IMR-90 (cell line): ENCODE results near the gene ISG20L2. TPM values are rescaled to one million over a fixed set of nuclear protein-coding genes. Genes with fewer than 3 reads are reported as not detected.
A peak's percentile ranks its signal among the peaks of the same experiment; 100 is the strongest.

ENCODE experiments used
- ATAC-seq: fragments of 200-7000 bp; cut with Tn5 transposase; 2 replicates; pipeline ENCODE4 v1.9.1; 2020; ENCODE audit warnings: low read depth, mild to moderate bottlenecking, moderate library complexity
- BruUV-seq: library from RNA; stranded (reverse); fragments of 400-500 nt; replicated peaks from 2 replicates; lab custom pipeline; 2021; lab: Mats Ljungman, UMichigan
- CTCF ChIA-PET: fragments of 300-600 bp; formaldehyde crosslinking; extraction: SDS; loops from one replicate; lab custom pipeline; 2021; ENCODE audit warnings: antibody characterized with exemption; lab: Yijun Ruan, JAX
- POLR2A ChIA-PET: fragments of 300-600 bp; sonication (Branson Sonifier 250); formaldehyde crosslinking; loops from one replicate; lab custom pipeline; 2022; ENCODE audit warnings: antibody characterized with exemption; ENCODE audit not compliant: unreplicated experiment; lab: Charles Lee
- DNase-seq: peaks from one replicate; pipeline ENCODE4 v3.0.0; 2013
- H2AFZ ChIP-seq: replicated peaks from 2 replicates; pipeline ENCODE3; 2013; ENCODE audit warnings: low read length, mild to moderate bottlenecking; ENCODE audit not compliant: poor library complexity
- H2AK5ac ChIP-seq: 2 replicates; pipeline ENCODE4 v1.6.1; 2013; ENCODE audit warnings: low read depth, low read length, inconsistent platforms
- H2AK9ac ChIP-seq: replicated peaks from 2 replicates; pipeline ENCODE3; 2013; ENCODE audit warnings: mild to moderate bottlenecking, low read depth, low read length, moderate library complexity; ENCODE audit not compliant: poor library complexity
- H2BK120ac ChIP-seq: 2 replicates; pipeline ENCODE4 v1.6.1; 2013; ENCODE audit warnings: low read depth, low read length, inconsistent platforms
- H2BK15ac ChIP-seq: 3 replicates; pipeline ENCODE4 v1.6.1; 2013; ENCODE audit warnings: low read depth, low read length, inconsistent platforms
- H2BK20ac ChIP-seq: 2 replicates; pipeline ENCODE4 v1.6.1; 2013; ENCODE audit warnings: low read depth, mild to moderate bottlenecking, inconsistent platforms, low read length, moderate library complexity
- H2BK5ac ChIP-seq: 2 replicates; pipeline ENCODE4 v1.6.1; 2013; ENCODE audit warnings: mild to moderate bottlenecking, low read depth, low read length, inconsistent platforms; ENCODE audit not compliant: poor library complexity, severe bottlenecking
- H3K14ac ChIP-seq: replicated peaks from 2 replicates; pipeline ENCODE4 v1.6.1; 2013; ENCODE audit warnings: low read depth, low read length, inconsistent platforms
- H3K18ac ChIP-seq: 2 replicates; pipeline ENCODE4 v1.6.1; 2013; ENCODE audit warnings: low read depth, low read length, control low read depth
- H3K23ac ChIP-seq: 2 replicates; pipeline ENCODE4 v1.6.1; 2013; ENCODE audit warnings: low read depth, low read length, inconsistent platforms
- H3K27ac ChIP-seq: 2 replicates; pipeline ENCODE4 v1.5.1; 2013; ENCODE audit warnings: mild to moderate bottlenecking, control low read depth, low read length; ENCODE audit not compliant: insufficient read depth
- H3K27me3 ChIP-seq: 2 replicates; pipeline ENCODE4 v1.6.1; 2013; ENCODE audit warnings: low read length; ENCODE audit not compliant: control insufficient read depth, insufficient read depth
- H3K36me3 ChIP-seq: 2 replicates; pipeline ENCODE4 v1.6.1; 2013; ENCODE audit warnings: low read length, mixed read lengths; ENCODE audit not compliant: control insufficient read depth, insufficient read depth
- H3K4ac ChIP-seq: 2 replicates; pipeline ENCODE4 v1.6.1; 2013; ENCODE audit warnings: low read depth, low read length, inconsistent platforms
- H3K4me1 ChIP-seq: 2 replicates; pipeline ENCODE4 v1.6.1; 2013; ENCODE audit warnings: low read length, mixed read lengths; ENCODE audit not compliant: control insufficient read depth, insufficient read depth
- H3K4me2 ChIP-seq: 2 replicates; pipeline ENCODE4 v1.6.1; 2013; ENCODE audit warnings: low read depth, mild to moderate bottlenecking, control low read depth, low read length, moderate library complexity
- H3K4me3 ChIP-seq: 2 replicates; pipeline ENCODE4 v1.5.1; 2013; ENCODE audit warnings: low read depth, mild to moderate bottlenecking, control low read depth, low read length, moderate library complexity; ENCODE audit not compliant: insufficient read depth
- H3K56ac ChIP-seq: 2 replicates; pipeline ENCODE4 v1.6.1; 2013; ENCODE audit warnings: low read length, inconsistent platforms; ENCODE audit not compliant: insufficient read depth; ENCODE audit errors: extremely low read depth
- H3K79me1 ChIP-seq, 2 experiments: 2 replicates each; pipeline ENCODE4 v1.6.1; 2013; ENCODE audit warnings: low read length in 2 of 2, inconsistent platforms in 1 of 2, low read depth in 1 of 2
- H3K9ac ChIP-seq: 2 replicates; pipeline ENCODE4 v1.6.1; 2013; ENCODE audit warnings: low read depth, low read length, control low read depth
- H3K9me1 ChIP-seq: 2 replicates; pipeline ENCODE4 v1.6.1; 2013; ENCODE audit warnings: low read length, inconsistent platforms; ENCODE audit not compliant: insufficient read depth
- H3K9me3 ChIP-seq: 2 replicates; pipeline ENCODE4 v1.6.1; 2013; ENCODE audit warnings: low read length; ENCODE audit not compliant: control insufficient read depth, insufficient read depth
- H4K20me1 ChIP-seq: 2 replicates; pipeline ENCODE4 v1.6.1; 2013; ENCODE audit warnings: low read length, inconsistent platforms; ENCODE audit not compliant: insufficient read depth
- H4K5ac ChIP-seq: 2 replicates; pipeline ENCODE4 v1.6.1; 2013; ENCODE audit warnings: mild to moderate bottlenecking, low read depth, low read length, control low read depth
- H4K8ac ChIP-seq, 2 experiments: 2 replicates each; pipeline ENCODE4 v1.6.1; 2013; ENCODE audit warnings: low read depth in 2 of 2, low read length in 2 of 2, control low read depth in 1 of 2, inconsistent platforms in 1 of 2
- H4K91ac ChIP-seq: 2 replicates; pipeline ENCODE4 v1.6.1; 2013; ENCODE audit warnings: low read depth, low read length, inconsistent platforms; ENCODE audit not compliant: insufficient read depth
- BHLHE40 ChIP-seq: fragments of 150-350 bp; IDR thresholded peaks from 2 replicates; pipeline ENCODE4 v1.6.1; 2016; ENCODE audit warnings: mild to moderate bottlenecking, low read depth, low read length
- CEBPB ChIP-seq: IDR thresholded peaks from 2 replicates; pipeline ENCODE4 v1.6.1; 2012; ENCODE audit warnings: low read depth, low read length, improper control_type of control experiment
- CHD1 ChIP-seq: IDR thresholded peaks from 2 replicates; pipeline ENCODE4 v1.6.1; 2012; ENCODE audit warnings: low read depth, low read length, improper control_type of control experiment
- FOS ChIP-seq: fragments of 150-350 bp; IDR thresholded peaks from 2 replicates; pipeline ENCODE4 v1.6.1; 2016; ENCODE audit warnings: low read depth, low read length
- MAFK ChIP-seq: IDR thresholded peaks from 2 replicates; pipeline ENCODE4 v1.6.1; 2012; ENCODE audit warnings: low read depth, low read length, improper control_type of control experiment
- MAZ ChIP-seq: IDR thresholded peaks from 2 replicates; pipeline ENCODE4 v1.6.1; 2012; ENCODE audit warnings: low read depth, mild to moderate bottlenecking, low read length, improper control_type of control experiment, moderate library complexity, borderline replicate concordance
- MXI1 ChIP-seq: IDR thresholded peaks from 2 replicates; pipeline ENCODE4 v1.6.1; 2012; ENCODE audit warnings: low read depth, mild to moderate bottlenecking, low read length, moderate library complexity, borderline replicate concordance
- POLR2A ChIP-seq: IDR thresholded peaks from 2 replicates; pipeline ENCODE4 v1.6.1; 2012; ENCODE audit warnings: mild to moderate bottlenecking, low read depth, low read length
- RCOR1 ChIP-seq: IDR thresholded peaks from 2 replicates; pipeline ENCODE4 v1.6.1; 2012; ENCODE audit warnings: mild to moderate bottlenecking, low read length, improper control_type of control experiment; ENCODE audit not compliant: insufficient replicate concordance
- RFX5 ChIP-seq: IDR thresholded peaks from 2 replicates; pipeline ENCODE4 v1.8.0; 2012; ENCODE audit warnings: low read depth, mild to moderate bottlenecking, low read length, moderate library complexity
- SMC3 ChIP-seq: fragments of 150-350 bp; IDR thresholded peaks from 2 replicates; pipeline ENCODE4 v1.6.1; 2016; ENCODE audit warnings: low read depth, mild to moderate bottlenecking, antibody characterized with exemption, low read length, moderate library complexity
- WGBS, 2 experiments: methylation state at CpG; one replicate each; pipeline versions ENCODE4 v1.1.5 to v1.1.7; 2013; ENCODE audit warnings: missing lambda C conversion rate in 2 of 2; ENCODE audit not compliant: insufficient read length in 1 of 2; ENCODE audit errors: extremely low coverage in 2 of 2; 5-methylcytosine and 5-hydroxymethylcytosine counted together
- dilution Hi-C: fragments of 300-500 bp; cut with HindIII; formaldehyde crosslinking; loops from one replicate; pipeline ENCODE4 v1.14.3; 2018; ENCODE audit warnings: low sequenced_read_pairs; ENCODE audit not compliant: unreplicated experiment
- in situ Hi-C: fragments of 300-500 bp; cut with MboI; formaldehyde crosslinking; loops from 3 replicates; pipeline ENCODE4 v1.14.3; 2019; ENCODE audit warnings: low sequenced_read_pairs, inconsistent platforms, mixed read lengths
- intact Hi-C: fragments of 100-400 bp; cut with micrococcal nuclease; formaldehyde crosslinking; loops from 2 replicates; pipeline ENCODE4 v1.10.0; 2022
- polyA plus RNA-seq, 3 experiments: library from polyadenylated mRNA; depleted of rRNA; stranded (reverse); fragments of >200 nt; gene quantifications; 2 replicates each; pipeline ENCODE4 v1.2.3, GENCODE V29; 2012; ENCODE audit warnings: low replicate concordance in 1 of 3
- total RNA-seq: library from RNA; depleted of rRNA; stranded (reverse); fragments of >200 nt; gene quantifications from 2 replicates; pipeline ENCODE4 v1.2.3, GENCODE V29; 2012
- TF ChIP-seq, protein P1 (sequence below): fragments of 150-350 bp; IDR thresholded peaks from 2 replicates; pipeline ENCODE4 v1.6.1; 2016; ENCODE audit warnings: low read depth, mild to moderate bottlenecking, low read length, moderate library complexity, borderline replicate concordance
- TF ChIP-seq, protein P2 (sequence below): conservative IDR thresholded peaks from 2 replicates; pipeline ENCODE4 v1.5.1; 2012; ENCODE audit warnings: mild to moderate bottlenecking, low read depth, low read length, improper control_type of control experiment

The ISG20L2 gene
- total and polyA plus RNA-seq, 2 of the 4 experiments (the other 2 are of a cell fraction): 17.0 to 27.3 TPM

DNA sequence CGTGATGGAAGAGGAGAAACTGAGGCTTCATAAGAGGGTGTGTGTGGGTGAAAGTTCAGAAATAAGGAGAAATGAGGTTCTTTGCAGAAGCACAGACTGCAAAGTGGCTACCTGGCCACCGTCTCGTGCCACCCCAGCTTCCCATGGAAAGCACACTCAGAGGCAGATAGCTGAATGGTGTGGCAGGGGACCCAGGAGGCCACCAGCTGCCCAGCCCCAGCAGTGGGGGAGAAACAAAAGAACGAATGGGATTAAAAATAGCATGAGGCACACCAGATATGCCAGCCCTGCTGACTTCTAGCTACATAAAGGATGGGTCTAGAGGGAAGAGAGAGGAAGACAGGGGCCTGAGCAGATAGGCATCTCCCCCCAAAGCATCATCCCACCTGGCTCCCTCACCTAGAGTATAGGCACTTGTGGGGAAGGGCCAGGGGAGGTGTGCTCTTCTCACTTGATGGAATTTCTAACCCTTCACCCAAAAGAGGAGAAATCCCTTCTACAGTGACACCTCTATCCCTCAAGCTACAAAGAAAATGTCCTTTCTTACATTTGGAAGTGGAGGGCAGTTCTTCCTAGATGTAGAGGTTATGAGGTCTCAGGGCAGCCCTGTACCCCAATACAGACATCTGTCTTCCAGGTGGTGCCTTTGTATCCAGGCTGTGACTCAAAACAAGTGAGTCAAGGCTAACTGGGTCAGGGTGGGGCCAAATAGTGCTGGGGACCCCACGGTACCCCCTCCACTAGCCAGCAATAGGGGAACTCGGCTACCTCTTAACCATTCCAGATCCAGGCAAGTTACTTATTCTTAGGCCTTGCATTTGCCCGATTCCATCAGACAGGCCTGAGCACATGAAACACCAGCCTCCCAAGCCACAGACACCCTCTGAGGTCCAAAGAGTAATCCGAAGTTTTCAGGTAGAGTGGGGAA, 19.4 kb upstream of the ISG20L2 start:
- Histone ChIP-seq H2BK20ac (peak overlapping the region; percentile 74), H3K18ac (peak overlapping the region; percentile 74), H3K79me1 (peaks cover 16 to 69% of the 10 kb centered on the region in 2 experiments), H3K9me3 (no peaks in the 10 kb centered on the region), H3K36me3 (peaks cover 16% of the 10 kb centered on the region), H2AFZ (peak overlapping the region; percentile 79), H3K4ac (peak overlapping the region; percentile 98), H4K20me1 (0 out of 2 replicates have a peak, but pooled peaks cover 11% of the 10 kb centered on the region), H3K4me3 (peak overlapping the region; percentile 34), H2BK120ac (peak overlapping the region; percentile 95), H3K27me3 (no peaks in the 10 kb centered on the region), H4K8ac (peak overlapping the region; percentile 93 to 96), H2AK5ac (peak overlapping the region; percentile 83), H2BK15ac (peak overlapping the region; percentile 97), H3K9me1 (peaks cover 25% of the 10 kb centered on the region; the same call in 1 of the 2 replicates), H3K9ac (peak overlapping the region; percentile 78), H3K4me1 (peaks cover 34% of the 10 kb centered on the region), H3K23ac (peak overlapping the region; percentile 97), H2BK5ac (peak overlapping the region; percentile 98), H2AK9ac (peak overlapping the region; percentile 100), H3K4me2 (peak overlapping the region; percentile 93), H3K56ac (peak overlapping the region; percentile 92), H4K5ac (peak overlapping the region; percentile 90), H4K91ac (peak overlapping the region; percentile 99), H3K14ac (peak overlapping the region; percentile 99), H3K27ac (peak overlapping the region; percentile 95)
- BruUV-seq: no TSS peak
- in situ Hi-C loops: no loop called here
- ChIA-PET CTCF (interaction anchor here (1.0 to 1.1 kb wide), 2 partner anchors 18 to 20 kb away, joined by 3 to 4 read pairs; partner anchors contain the start of gene METTL25B), POLR2A (no interaction called here)
- intact Hi-C loops: no loop called here
- ATAC-seq (no peak), DNase-seq (no peak)
- 11% methylated on average over 1 of the region's 8 CpGs; no CpG with 5 or more reads in 1 of the 2 experiments for WGBS, 2 experiments
- dilution Hi-C loops: no loop called here
- TF ChIP-seq, protein P1, sequence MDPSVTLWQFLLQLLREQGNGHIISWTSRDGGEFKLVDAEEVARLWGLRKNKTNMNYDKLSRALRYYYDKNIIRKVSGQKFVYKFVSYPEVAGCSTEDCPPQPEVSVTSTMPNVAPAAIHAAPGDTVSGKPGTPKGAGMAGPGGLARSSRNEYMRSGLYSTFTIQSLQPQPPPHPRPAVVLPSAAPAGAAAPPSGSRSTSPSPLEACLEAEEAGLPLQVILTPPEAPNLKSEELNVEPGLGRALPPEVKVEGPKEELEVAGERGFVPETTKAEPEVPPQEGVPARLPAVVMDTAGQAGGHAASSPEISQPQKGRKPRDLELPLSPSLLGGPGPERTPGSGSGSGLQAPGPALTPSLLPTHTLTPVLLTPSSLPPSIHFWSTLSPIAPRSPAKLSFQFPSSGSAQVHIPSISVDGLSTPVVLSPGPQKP: no peak
- TF ChIP-seq MAFK (no peak), SMC3 (no peak), MXI1 (no peak), CHD1 (no peak), CEBPB (no peak), POLR2A (no peak), RCOR1 (no peak), BHLHE40 (no peak), FOS (no peak), MAZ (no peak), RFX5 (no peak)
- TF ChIP-seq, protein P2, sequence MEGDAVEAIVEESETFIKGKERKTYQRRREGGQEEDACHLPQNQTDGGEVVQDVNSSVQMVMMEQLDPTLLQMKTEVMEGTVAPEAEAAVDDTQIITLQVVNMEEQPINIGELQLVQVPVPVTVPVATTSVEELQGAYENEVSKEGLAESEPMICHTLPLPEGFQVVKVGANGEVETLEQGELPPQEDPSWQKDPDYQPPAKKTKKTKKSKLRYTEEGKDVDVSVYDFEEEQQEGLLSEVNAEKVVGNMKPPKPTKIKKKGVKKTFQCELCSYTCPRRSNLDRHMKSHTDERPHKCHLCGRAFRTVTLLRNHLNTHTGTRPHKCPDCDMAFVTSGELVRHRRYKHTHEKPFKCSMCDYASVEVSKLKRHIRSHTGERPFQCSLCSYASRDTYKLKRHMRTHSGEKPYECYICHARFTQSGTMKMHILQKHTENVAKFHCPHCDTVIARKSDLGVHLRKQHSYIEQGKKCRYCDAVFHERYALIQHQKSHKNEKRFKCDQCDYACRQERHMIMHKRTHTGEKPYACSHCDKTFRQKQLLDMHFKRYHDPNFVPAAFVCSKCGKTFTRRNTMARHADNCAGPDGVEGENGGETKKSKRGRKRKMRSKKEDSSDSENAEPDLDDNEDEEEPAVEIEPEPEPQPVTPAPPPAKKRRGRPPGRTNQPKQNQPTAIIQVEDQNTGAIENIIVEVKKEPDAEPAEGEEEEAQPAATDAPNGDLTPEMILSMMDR: no peak
